Stimulated activated CD4-positive, alpha-beta T cell treated with anti-CD3 and anti-CD28 coated beads, Interleukin-2, amount 100 ng/mL, for 4 hours (primary cell): ENCODE results near the gene GALNT17.

Experiments used
- DNase-seq: peaks from one replicate; pipeline ENCODE4 v3.0.0-alpha.2; 2020; ENCODE audit warnings: low read depth

Gene GALNT17

GRCh38 chr7:71457846-71458590 is 326.1 kb downstream of the GALNT17 start:
- no peak for DNase-seq

- no peak for DNase-seq
Observed at GRCh38 chr7:71459132-71459531, 327.2 kb downstream of the GALNT17 start.

GRCh38 chr7:71461572-71461971 is 329.6 kb downstream of the GALNT17 start:
- no peak for DNase-seq

- DNase-seq = no peak
Observed at GRCh38 chr7:71465741-71466189, 333.8 kb downstream of the GALNT17 start.

GRCh38 chr7:71466448-71467145 is 334.7 kb downstream of the GALNT17 start:
- no peak for DNase-seq

GRCh38 chr7:71470326-71470725 is 338.4 kb downstream of the GALNT17 start:
- no peak for DNase-seq

- DNase-seq = no peak
Observed at GRCh38 chr7:71470830-71471229, 338.9 kb downstream of the GALNT17 start.

GRCh38 chr7:71472962-71473361 is 341.0 kb downstream of the GALNT17 start:
- DNase-seq = no peak

- DNase-seq = no peak
Observed at GRCh38 chr7:71473366-71473967, 341.5 kb downstream of the GALNT17 start.

GRCh38 chr7:71477441-71477840 is 345.5 kb downstream of the GALNT17 start:
- no peak for DNase-seq

GRCh38 chr7:71479231-71479630 is 347.3 kb downstream of the GALNT17 start:
- DNase-seq = no peak

GRCh38 chr7:71480791-71481190 is 348.8 kb downstream of the GALNT17 start:
- no peak for DNase-seq

GRCh38 chr7:71482284-71482683 is 350.3 kb downstream of the GALNT17 start:
- DNase-seq = no peak

- DNase-seq = no peak
Observed at GRCh38 chr7:71484380-71484779, 352.4 kb downstream of the GALNT17 start.

- DNase-seq = no peak
Observed at GRCh38 chr7:71485586-71485985, 353.6 kb downstream of the GALNT17 start.

- no peak for DNase-seq
Observed at GRCh38 chr7:71486414-71486813, 354.5 kb downstream of the GALNT17 start.

GRCh38 chr7:71486856-71487628 is 355.1 kb downstream of the GALNT17 start:
- DNase-seq = no peak

GRCh38 chr7:71488308-71488707 is 356.4 kb downstream of the GALNT17 start:
- no peak for DNase-seq

- no peak for DNase-seq
Observed at GRCh38 chr7:71491336-71491735, 359.4 kb downstream of the GALNT17 start.

GRCh38 chr7:71495828-71496227 is 363.9 kb downstream of the GALNT17 start:
- DNase-seq = no peak

GRCh38 chr7:71497256-71497946 is 365.5 kb downstream of the GALNT17 start:
- DNase-seq = no peak

- no peak for DNase-seq
Observed at GRCh38 chr7:71498381-71498780, 366.4 kb downstream of the GALNT17 start.
